Liver (tissue), 9 donors: Measurements from ENCODE around the gene CCDC83. TPM values are rescaled to one million over a fixed set of nuclear protein-coding genes. Genes with fewer than 3 reads are reported as not detected.
"Not testable (repeated sequence)": the region's sequence is repeated elsewhere in the genome, so short reads cannot be mapped to it uniquely, and the experiment has no call there.

ENCODE experiments used
- DNase-seq: peaks from one replicate; pipeline ENCODE4 v3.0.0-alpha.2; 2017; ENCODE audit warnings: low spot score
- H3K27ac ChIP-seq, 2 donors: one replicate each; pipeline ENCODE4 v1.7.0; 2013; ENCODE audit warnings: inconsistent platforms in 2 of 2, low read length in 2 of 2, control low read depth in 1 of 2, low read depth in 1 of 2, mild to moderate bottlenecking in 1 of 2
- H3K27me3 ChIP-seq, 4 donors: one replicate each; pipeline versions ENCODE4 v1.6.1 to v1.7.0; 2013; ENCODE audit warnings: low read length in 3 of 4, inconsistent platforms in 1 of 4, mild to moderate bottlenecking in 1 of 4, moderate library complexity in 1 of 4; ENCODE audit not compliant: control insufficient read depth in 4 of 4, insufficient read depth in 4 of 4
- H3K36me3 ChIP-seq, 4 donors: one replicate each; pipeline versions ENCODE4 v1.6.1 to v1.7.0; 2013; ENCODE audit warnings: low read length in 3 of 4, mild to moderate bottlenecking in 3 of 4, low read depth in 1 of 4, moderate library complexity in 1 of 4; ENCODE audit not compliant: control insufficient read depth in 4 of 4, insufficient read depth in 3 of 4
- H3K4me1 ChIP-seq, 4 donors: one replicate each; pipeline versions ENCODE4 v1.6.1 to v1.7.0; 2013; ENCODE audit warnings: low read length in 3 of 4, mild to moderate bottlenecking in 3 of 4, moderate library complexity in 1 of 4; ENCODE audit not compliant: control insufficient read depth in 4 of 4, insufficient read depth in 4 of 4
- H3K4me3 ChIP-seq, 3 donors: one replicate each; pipeline versions ENCODE4 v1.6.1 to v1.7.0; 2013; ENCODE audit warnings: low read length in 3 of 3, control low read depth in 1 of 3, low read depth in 1 of 3, mild to moderate bottlenecking in 1 of 3
- H3K9ac ChIP-seq, 2 donors: one replicate each; pipeline ENCODE4 v1.7.0; 2013; ENCODE audit warnings: low read length in 2 of 2, mild to moderate bottlenecking in 2 of 2, moderate library complexity in 2 of 2, control low read depth in 1 of 2, low read depth in 1 of 2
- H3K9me3 ChIP-seq, 4 donors: one replicate each; pipeline versions ENCODE4 v1.6.1 to v1.7.0; 2013; ENCODE audit warnings: low read length in 3 of 4; ENCODE audit not compliant: control insufficient read depth in 4 of 4
- EGR1 ChIP-seq, 2 donors: IDR thresholded peaks; 2 replicates each; pipeline ENCODE4 v1.6.1; 2016 to 2018; ENCODE audit warnings: antibody characterized with exemption in 2 of 2, low read depth in 2 of 2
- FOXA1 ChIP-seq: IDR thresholded peaks from 2 replicates; pipeline ENCODE4 v1.6.1; 2016; ENCODE audit warnings: antibody characterized with exemption
- FOXA2 ChIP-seq: IDR thresholded peaks from 2 replicates; pipeline ENCODE4 v1.6.1; 2016; ENCODE audit warnings: antibody characterized with exemption
- GABPA ChIP-seq, 2 donors: IDR thresholded peaks in 1 of 2; conservative IDR thresholded peaks in 1 of 2; 2 replicates each; pipeline ENCODE4 v1.6.1; 2016; ENCODE audit warnings: antibody characterized with exemption in 2 of 2, mild to moderate bottlenecking in 1 of 2, moderate library complexity in 1 of 2
- HNF4G ChIP-seq: IDR thresholded peaks from 2 replicates; pipeline ENCODE4 v1.6.1; 2016; ENCODE audit warnings: antibody characterized with exemption
- JUND ChIP-seq, 2 donors: IDR thresholded peaks; 2 replicates each; pipeline ENCODE4 v1.6.1; 2016; ENCODE audit warnings: antibody characterized with exemption in 2 of 2
- RAD21 ChIP-seq, 2 donors: IDR thresholded peaks; 2 replicates each; pipeline ENCODE4 v1.6.1; 2016; ENCODE audit warnings: antibody characterized with exemption in 2 of 2, mild to moderate bottlenecking in 2 of 2
- RXRA ChIP-seq, 2 donors: IDR thresholded peaks; 2 replicates each; pipeline ENCODE4 v1.6.1; 2017 to 2018; ENCODE audit warnings: antibody characterized with exemption in 2 of 2, mild to moderate bottlenecking in 1 of 2
- SP1 ChIP-seq: IDR thresholded peaks from 2 replicates; pipeline ENCODE4 v1.6.1; 2018; ENCODE audit warnings: antibody characterized with exemption, mild to moderate bottlenecking
- TAF1 ChIP-seq: conservative IDR thresholded peaks from 2 replicates; pipeline ENCODE4 v1.6.1; 2016; ENCODE audit warnings: antibody characterized with exemption, mild to moderate bottlenecking
- WGBS: extraction: QIAGEN DNeasy Blood & Tissue Kit; methylation state at CpG from one replicate; pipeline ENCODE4 v1.1.7; 2013; 5-methylcytosine and 5-hydroxymethylcytosine counted together
- polyA plus RNA-seq, 2 donors: library from polyadenylated mRNA; stranded (reverse) in 1 of 2; unstranded in 1 of 2; fragments of 200-250 nt in 1 of 2; fragments of >200 nt in 1 of 2; fragmentation: Nextera tagmentation in 1 of 2; extraction: Ambion mirVana in 1 of 2; gene quantifications; one replicate each; pipeline versions ENCODE4 v1.2.1 to v1.2.3, GENCODE V29; 2013 to 2015
- total RNA-seq, 2 donors: library from RNA; depleted of rRNA; stranded (reverse); fragments of >200 nt; gene quantifications; one replicate each; pipeline ENCODE4 v1.2.3, GENCODE V29; 2014
- TF ChIP-seq, protein P1 (sequence below): IDR thresholded peaks from 2 replicates; pipeline ENCODE4 v1.6.1; 2016; ENCODE audit warnings: antibody characterized with exemption
- TF ChIP-seq, protein P2 (sequence below): IDR thresholded peaks from 2 replicates; pipeline ENCODE4 v1.6.1; 2016; ENCODE audit warnings: antibody characterized with exemption
- TF ChIP-seq, protein P3 (sequence below): IDR thresholded peaks from 2 replicates; pipeline ENCODE4 v1.6.1; 2016; ENCODE audit warnings: antibody characterized with exemption
- donor health status: healthy.
- donor health status: healthy.
- donor health status: healthy.
- donor health status: healthy.
- donor health status: healthy.

The CCDC83 gene
- total and polyA plus RNA-seq, 4 donors, result not detected

DNA sequence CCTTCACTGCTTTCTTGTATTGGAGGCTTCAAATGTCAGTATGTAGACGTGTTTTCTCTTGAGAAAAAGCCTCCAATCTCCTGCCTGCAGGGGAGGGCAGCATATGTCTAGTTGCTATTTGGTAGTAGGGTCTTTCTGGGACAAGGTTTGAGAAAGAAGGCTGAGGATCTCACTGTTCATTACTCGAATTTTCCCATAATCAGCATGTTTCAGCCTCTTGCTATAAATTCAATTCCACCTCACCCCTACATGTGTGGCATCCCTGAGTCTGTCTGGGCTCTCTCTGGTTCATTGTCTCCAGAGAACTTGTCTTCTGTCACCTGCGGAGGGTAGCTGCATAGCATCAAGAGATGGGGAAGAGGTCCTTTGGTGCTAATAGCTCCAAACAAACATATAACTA is 19.5 kb upstream of the CCDC83 start:
- Histone ChIP-seq H3K4me1 (peaks cover 0 to 8% (median 2%) of the 10 kb centered on the region in 4 donors), H3K27ac (no peak overlapping the region), H3K27me3 (no peaks in the 10 kb centered on the region), H3K4me3 (no peak overlapping the region), H3K36me3 (no peaks in the 10 kb centered on the region), H3K9me3 (peaks cover 0 to 3% (median 0%) of the 10 kb centered on the region in 4 donors), H3K9ac (no peak overlapping the region)
- WGBS, result 71% methylated on average over 3 of the region's 3 CpGs
- no peak for TF ChIP-seq FOXA1
- TF ChIP-seq GABPA (IDR thresholded peaks at IDR 0.05 in 1 of 2, conservative IDR thresholded peaks at IDR 0.05 in 1 of 2), result no peak
- TF ChIP-seq RXRA (IDR thresholded peaks at IDR 0.05), result no peak
- no peak for TF ChIP-seq SP1
- no peak for TF ChIP-seq RAD21 (IDR thresholded peaks at IDR 0.05)
- TF ChIP-seq JUND (IDR thresholded peaks at IDR 0.05), result no peak
- TF ChIP-seq, protein P1, sequence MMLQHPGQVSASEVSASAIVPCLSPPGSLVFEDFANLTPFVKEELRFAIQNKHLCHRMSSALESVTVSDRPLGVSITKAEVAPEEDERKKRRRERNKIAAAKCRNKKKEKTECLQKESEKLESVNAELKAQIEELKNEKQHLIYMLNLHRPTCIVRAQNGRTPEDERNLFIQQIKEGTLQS, result no peak
- TF ChIP-seq TAF1, result no peak
- TF ChIP-seq HNF4G, result no peak
- TF ChIP-seq, protein P2, sequence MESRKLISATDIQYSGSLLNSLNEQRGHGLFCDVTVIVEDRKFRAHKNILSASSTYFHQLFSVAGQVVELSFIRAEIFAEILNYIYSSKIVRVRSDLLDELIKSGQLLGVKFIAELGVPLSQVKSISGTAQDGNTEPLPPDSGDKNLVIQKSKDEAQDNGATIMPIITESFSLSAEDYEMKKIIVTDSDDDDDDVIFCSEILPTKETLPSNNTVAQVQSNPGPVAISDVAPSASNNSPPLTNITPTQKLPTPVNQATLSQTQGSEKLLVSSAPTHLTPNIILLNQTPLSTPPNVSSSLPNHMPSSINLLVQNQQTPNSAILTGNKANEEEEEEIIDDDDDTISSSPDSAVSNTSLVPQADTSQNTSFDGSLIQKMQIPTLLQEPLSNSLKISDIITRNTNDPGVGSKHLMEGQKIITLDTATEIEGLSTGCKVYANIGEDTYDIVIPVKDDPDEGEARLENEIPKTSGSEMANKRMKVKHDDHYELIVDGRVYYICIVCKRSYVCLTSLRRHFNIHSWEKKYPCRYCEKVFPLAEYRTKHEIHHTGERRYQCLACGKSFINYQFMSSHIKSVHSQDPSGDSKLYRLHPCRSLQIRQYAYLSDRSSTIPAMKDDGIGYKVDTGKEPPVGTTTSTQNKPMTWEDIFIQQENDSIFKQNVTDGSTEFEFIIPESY, result no peak
- TF ChIP-seq FOXA2, result no peak
- DNase-seq, result no peak

DNA sequence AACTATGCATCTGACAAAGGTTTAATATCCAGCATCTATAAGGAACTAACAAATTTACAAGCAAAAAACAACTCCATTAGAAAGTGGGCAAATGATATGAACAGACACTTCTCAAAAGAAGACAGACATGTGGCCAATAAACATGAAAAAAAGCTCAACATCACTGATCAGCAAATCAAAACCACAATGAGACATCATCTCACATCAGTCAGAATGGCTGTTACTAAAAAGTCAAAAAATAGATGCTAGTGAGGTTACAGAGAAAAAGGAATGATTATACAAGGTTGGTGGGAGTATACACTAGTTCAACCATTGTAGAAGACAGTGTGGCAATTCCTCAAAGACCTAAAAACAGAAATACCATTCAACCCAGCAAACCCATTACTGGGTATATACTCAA is 14.3 kb upstream of the CCDC83 start:
- not testable (repeated sequence) for H3K27ac ChIP-seq, H3K4me3 ChIP-seq, H3K36me3 ChIP-seq, H3K4me1 ChIP-seq, H3K27me3 ChIP-seq, DNase-seq, H3K9me3 ChIP-seq, H3K9ac ChIP-seq

DNA sequence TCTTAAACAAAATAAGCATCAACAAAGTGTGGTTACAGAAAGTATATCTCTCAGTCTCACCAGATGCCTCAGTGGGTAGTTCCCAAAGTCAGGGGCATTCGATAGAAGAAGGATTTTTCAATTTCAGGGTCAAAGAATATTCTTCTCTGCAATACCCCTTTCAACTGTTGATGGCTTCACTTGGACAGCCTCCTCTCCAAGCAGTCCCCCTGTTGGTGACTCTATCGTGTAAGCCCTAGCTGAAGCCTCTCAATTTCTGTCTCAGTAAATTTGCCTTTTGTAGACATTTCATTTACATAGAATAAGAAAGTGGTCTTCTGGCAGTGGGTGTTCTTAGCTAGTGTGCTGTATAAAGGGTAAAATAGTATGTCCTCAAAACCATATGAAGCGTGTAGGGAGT is 11.3 kb upstream of the CCDC83 start:
- no peak overlapping the region for H3K9ac ChIP-seq
- TF ChIP-seq TAF1 (no peak), HNF4G (no peak), EGR1 (IDR thresholded peaks at IDR 0.05; ENCODE audit: low read depth in 2 of 2) (no peak), JUND (IDR thresholded peaks at IDR 0.05) (no peak), RXRA (IDR thresholded peaks at IDR 0.05) (no peak), FOXA1 (no peak), RAD21 (IDR thresholded peaks at IDR 0.05) (no peak), GABPA (IDR thresholded peaks at IDR 0.05 in 1 of 2, conservative IDR thresholded peaks at IDR 0.05 in 1 of 2) (no peak), SP1 (no peak)
- TF ChIP-seq, protein P2, result no peak
- TF ChIP-seq, protein P3, sequence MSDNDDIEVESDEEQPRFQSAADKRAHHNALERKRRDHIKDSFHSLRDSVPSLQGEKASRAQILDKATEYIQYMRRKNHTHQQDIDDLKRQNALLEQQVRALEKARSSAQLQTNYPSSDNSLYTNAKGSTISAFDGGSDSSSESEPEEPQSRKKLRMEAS, result no peak
- H3K4me3 ChIP-seq, result no peak overlapping the region
- no peak for DNase-seq
- no peak overlapping the region for H3K27ac ChIP-seq
- no peaks in the 10 kb centered on the region for H3K27me3 ChIP-seq
- no peaks in the 10 kb centered on the region for H3K9me3 ChIP-seq
- H3K4me1 ChIP-seq, result no peaks in the 10 kb centered on the region
- 78% methylated on average over 3 of the region's 3 CpGs for WGBS
- H3K36me3 ChIP-seq, result peaks cover 0 to 1% (median 0%) of the 10 kb centered on the region in 4 donors
